HUDEP-2 (cell line): Measurements from ENCODE around the gene CAPZB.

Experiments used
- DNase-seq, 76 experiments: peaks; one replicate each; lab custom pipeline; 2025; ENCODE audit not compliant: unreplicated experiment in 76 of 76; lab: John Stamatoyannopoulos, UW

The CAPZB gene

GRCh38 chr1:19338323-19338762, 147.0 kb downstream of the CAPZB start:
- no peak for DNase-seq

DNA sequence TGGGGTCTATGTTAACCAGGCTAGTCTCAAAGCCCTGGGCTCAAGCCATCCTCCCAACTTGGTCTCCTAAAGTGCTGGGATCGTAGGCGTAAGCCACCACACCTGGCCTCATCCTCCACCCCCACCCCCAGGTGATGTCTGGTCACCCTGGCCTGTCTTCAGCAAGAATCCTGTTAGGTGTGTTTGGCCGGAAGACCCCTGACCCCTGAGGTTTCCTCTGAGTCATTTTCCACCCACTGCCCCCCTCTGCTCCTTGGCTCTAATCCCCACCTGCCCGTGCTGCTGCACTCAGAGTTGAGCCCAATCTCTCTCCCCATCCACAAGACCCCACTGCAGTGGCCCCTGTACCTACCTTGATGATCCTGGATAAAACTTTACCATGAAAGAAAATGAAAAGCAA, 148.1 kb downstream of the CAPZB start:
- no peak for DNase-seq

DNA sequence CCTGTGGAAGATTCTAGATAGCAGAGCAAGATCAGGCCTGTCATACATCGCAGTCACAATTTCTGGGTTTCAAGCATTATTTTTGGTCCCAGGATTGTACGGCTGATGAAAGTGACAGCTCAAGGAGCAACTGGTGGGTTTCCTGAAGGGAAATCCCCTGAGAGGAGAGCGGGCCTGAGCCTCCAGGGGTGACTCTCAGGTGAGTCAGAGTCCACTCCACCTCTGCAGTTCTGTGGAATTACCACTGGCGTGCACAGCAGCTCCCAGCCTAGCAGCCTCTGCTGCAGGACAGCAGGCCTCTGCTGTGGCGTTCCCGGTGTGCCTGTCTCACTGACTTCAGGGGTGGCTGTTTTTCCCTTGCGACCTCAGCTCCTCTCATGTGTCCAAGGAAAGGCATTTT, 148.8 kb downstream of the CAPZB start:
- DNase-seq, result no peak

DNA sequence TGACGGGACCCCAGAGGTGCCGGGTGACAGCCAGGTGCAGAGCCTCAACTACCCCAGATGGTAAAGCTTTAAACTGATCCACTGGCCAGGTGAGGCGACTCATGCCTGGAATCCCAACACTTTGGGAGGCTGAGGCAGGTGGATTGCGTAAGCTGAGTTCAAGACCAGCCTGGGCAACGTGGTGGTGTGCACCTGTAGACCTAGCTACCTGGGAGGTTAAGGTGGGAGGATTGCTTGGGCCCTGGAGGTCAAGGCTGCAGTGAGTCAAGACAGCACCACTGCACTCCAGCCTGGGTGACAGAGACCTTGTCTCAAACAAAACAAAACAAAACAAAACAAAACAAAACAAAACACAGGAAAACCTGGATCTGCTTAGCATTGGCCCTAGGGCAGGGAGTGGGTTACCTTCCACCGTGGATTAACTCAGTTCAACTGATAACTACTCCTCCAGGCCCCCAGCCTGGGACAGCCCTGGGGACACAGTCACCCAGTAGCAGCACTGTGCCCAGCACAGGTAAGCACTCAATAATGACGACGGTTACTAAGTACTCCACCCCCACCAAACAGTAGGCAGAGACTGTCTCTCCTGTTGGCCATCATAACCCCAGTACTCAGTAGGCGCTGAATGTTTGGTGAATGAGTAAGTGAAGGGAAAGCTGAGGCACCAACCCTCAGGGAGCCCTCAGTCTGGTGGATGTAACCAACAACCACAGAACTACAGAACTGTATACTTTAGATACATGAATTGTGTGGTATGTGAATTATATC, 151.6 kb downstream of the CAPZB start:
- no peak for DNase-seq

DNA sequence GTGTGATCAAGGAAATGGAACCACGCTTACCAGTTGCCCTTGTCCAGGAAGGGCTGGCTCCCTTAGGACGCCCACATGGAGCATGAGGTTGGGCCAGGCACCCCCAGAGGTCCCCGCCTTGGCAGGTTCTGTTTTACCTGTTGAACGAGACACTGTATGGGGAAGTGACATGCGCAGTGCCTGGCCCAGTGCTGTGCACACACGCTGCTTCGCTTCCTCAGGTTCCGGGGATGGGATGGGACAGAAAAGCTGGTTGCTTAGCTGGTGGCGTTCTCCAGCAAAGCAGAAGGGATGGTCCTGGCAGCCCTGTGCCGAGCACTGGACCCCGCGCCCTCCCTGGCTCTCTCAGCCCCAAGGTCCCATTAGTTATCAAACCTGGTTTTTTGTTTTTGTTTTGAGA, 152.5 kb downstream of the CAPZB start:
- DNase-seq, result no peak

DNA sequence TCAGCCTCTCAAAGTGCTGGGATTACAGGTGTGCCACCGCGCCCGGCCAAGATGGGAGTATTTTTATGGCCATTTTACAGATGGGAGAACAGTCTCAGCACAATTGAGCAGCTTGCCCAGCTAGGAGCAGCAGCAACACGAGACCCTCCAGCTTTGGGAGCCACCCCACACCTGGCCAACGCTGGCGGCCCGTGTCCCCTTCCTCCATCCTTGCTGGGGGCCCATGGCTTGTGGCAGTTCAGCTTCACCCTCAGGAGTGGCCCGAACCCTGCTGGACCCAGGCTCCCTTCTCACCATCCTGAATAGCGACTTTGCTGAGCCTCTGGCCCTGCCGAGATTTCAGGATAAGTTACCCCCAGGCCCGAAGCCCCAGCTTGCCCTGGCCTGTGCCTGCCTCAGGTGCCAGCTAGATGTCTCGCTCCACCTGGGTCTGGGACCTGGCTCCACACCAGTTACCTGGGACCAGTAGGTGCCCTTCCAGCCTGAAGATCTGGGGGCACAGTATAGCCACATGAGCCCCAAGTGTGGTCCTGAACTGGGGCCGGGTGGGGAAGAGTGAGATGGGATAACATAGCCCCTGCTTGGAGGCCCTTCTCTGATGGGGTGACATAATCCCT, 154.0 kb downstream of the CAPZB start:
- no peak for DNase-seq

- DNase-seq, result no peak
Observed at GRCh38 chr1:19330449-19331135, 154.7 kb downstream of the CAPZB start.

- no peak for DNase-seq
Observed at GRCh38 chr1:19329611-19330010, 155.7 kb downstream of the CAPZB start.

GRCh38 chr1:19329188-19329587, 156.2 kb downstream of the CAPZB start:
- no peak for DNase-seq

DNA sequence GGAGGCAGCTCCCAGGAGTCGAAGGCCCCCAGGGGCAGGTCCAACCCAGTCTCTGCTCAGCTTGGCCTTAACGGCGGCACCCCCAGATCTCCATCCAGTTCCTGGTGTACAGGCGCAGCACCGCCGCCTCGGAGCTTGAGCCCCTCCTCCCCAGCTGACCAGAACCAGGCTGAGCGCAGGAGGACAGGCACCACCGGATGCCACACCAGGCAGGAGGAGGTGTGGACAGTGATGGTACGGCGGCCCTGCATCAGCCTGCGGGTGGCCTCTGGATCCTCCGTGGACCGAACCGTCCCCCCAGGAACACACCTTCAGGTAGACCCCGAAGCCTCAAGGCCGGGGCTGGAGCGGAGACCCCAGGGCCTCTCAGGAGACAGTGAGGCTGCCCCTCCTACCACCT, 156.9 kb downstream of the CAPZB start:
- no peak for DNase-seq

- DNase-seq, result no peak
Observed at GRCh38 chr1:19327736-19328135, 157.6 kb downstream of the CAPZB start.

DNA sequence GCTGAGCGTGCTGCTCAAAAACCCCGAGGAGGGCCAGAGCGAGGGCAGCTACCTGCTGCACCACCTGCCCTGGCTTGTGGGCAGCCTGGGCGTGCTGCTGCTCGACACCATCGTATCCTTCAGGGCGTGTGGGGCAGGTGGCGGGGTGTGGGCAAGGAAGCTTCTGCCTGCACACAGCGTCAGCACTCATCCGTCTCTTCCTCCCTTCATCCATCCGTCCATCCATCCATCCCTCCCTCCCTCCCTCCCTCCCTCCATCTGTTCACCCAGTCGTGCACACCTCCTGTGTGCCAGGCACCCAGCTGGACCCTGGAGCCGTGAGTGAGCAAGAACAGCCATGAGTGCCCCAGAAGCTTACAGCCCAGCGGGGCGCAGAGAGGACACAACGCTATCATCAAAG, 158.0 kb downstream of the CAPZB start:
- no peak for DNase-seq

DNA sequence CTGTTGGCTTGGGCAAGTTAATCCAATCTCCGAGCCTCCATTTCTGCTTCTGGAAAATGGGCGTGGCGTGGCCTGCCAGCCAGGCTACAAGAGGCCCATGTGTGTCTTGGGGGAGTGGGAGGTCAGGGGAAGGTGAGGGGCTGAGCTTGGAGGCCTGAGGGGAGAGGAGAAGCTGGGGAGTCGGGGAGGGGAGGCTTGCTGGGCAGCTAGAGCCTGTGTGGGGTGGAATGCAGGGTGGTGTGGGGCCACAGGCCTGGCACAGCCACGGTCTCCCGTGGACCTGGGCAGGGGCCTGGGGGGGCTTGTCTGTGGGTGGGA, 158.6 kb downstream of the CAPZB start:
- no peak for DNase-seq

- no peak for DNase-seq
Observed at GRCh38 chr1:19325958-19326747, 159.2 kb downstream of the CAPZB start.

GRCh38 chr1:19325368-19325957, 159.9 kb downstream of the CAPZB start:
- DNase-seq, result peak in 29 of 76 experiments; percentile 8 to 82 (median 35)

GRCh38 chr1:19324665-19324990, 160.7 kb downstream of the CAPZB start:
- DNase-seq, result no peak

GRCh38 chr1:19323987-19324664, 161.2 kb downstream of the CAPZB start:
- DNase-seq, result no peak

DNA sequence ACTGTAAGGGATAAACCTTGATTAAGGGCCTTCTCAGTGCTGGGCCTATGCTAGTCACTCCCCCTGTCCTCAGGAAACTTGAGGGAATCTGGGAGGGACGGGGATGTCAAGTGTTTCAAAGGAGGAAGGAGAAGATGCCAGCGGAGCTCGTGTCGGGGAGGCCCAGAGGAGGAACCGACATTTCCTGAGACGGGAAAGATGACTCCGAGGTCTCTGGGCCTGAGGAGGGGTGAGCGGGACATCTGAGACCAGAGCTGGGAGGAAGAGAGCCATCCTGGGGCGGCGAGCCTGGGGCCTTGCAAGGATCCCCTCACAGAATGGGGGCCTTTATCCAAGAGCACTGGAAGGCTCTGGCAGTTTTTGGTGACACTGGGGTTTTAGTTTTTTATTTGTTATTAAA, 162.9 kb downstream of the CAPZB start:
- no peak for DNase-seq

GRCh38 chr1:19321071-19321470, 164.3 kb downstream of the CAPZB start:
- DNase-seq, result no peak

- DNase-seq, result no peak
Observed at GRCh38 chr1:19319196-19319595, 166.1 kb downstream of the CAPZB start.
